ENCODE results near the gene PYY.
"Not testable (repeated sequence)": the region's sequence is repeated elsewhere in the genome, so short reads cannot be mapped to it uniquely, and the experiment has no call there.

Gene PYY

DNA sequence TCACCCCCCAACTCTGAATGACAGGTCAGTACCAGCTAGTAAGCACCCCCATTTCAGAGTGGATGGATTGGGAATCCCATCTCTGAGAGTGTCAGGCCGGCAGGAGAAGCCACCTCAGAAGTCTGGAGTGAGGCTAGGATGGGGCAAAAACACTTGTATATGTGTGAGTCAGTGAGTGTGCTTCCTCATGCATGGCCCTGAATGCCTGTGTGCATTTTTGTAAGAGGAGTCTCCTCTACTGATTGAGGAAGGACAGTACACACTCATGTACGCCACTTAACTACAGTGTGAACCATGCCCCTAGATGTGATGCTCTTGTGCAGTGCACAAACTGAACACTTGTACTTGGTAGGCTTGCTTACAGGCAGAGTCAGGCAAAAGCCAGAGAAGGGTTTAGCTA lies 28.4 kb upstream of the PYY start:
- no peak overlapping the region for H3K4me3 ChIP-seq (ENCODE audit: low read depth, low read length)
- DNase-seq (ENCODE audit: low read depth) = no peak

DNA sequence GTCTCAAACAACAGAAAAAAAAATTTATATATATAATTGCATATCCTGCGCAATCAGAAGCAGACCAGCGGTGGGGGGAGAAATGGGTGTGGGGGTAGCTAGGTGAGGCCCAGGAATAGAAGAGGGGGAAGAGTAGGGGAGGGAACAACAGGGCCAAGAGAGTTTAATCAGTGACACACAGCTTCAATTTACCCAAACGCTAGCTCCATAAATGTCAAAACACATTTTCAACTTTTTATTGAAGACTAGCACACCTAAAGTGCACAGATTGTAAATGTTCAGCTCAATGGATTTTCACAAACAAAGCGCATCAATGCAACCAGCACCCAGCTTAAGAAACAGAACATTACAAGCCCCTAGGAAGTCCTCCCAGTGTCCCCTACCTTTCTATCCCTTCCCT lies 25.9 kb upstream of the PYY start:
- no peak overlapping the region for H3K4me3 ChIP-seq (ENCODE audit: low read depth, low read length)
- DNase-seq (ENCODE audit: low read depth) = no peak

DNA sequence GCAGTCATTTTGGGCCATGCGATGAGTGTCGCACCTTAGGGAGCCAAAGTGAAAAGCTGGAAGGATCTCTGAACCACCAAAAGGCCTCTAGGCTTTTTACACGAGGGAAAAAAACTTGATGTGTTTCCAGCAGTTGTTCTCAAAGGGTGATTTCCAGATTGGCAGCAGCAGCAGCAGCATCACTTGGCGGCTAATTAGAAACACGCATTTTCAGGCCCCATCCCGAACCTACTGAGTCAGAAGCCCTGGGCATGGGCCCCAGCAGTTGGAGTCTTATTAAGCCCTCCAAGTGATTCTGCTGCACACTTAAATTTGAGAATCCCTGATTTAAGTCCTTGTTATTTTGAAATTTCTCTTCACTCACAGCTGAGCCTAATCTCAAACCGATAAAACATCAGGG lies 25.3 kb upstream of the PYY start:
- H3K4me3 ChIP-seq (ENCODE audit: low read depth, low read length) = no peak overlapping the region
- DNase-seq (ENCODE audit: low read depth) = no peak

- DNase-seq (ENCODE audit: low read depth) = no peak
- no peak overlapping the region for H3K4me3 ChIP-seq (ENCODE audit: low read depth, low read length)
These were observed 24.3 kb upstream of the PYY start for GRCh38 chr17:43978078-43978477.

- no peak overlapping the region for H3K4me3 ChIP-seq (ENCODE audit: low read depth, low read length)
- DNase-seq (ENCODE audit: low read depth) = no peak
These were observed 23.5 kb upstream of the PYY start for GRCh38 chr17:43976963-43977837.

DNA sequence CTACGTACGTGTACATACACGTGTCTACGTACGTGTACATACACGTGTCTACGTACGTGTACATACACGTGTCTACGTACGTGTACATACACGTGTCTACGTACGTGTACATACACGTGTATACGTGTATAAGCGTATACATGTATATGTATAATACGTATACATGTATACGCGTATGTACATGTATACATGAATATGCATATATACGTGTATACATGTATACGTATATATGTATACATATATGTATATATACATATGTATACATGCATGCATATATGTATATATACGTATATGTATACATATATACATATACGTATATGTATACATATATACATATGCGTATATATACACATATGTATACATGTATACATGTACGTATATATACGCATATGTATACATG lies 22.2 kb upstream of the PYY start:
- DNase-seq (ENCODE audit: low read depth) = no peak
- H3K4me3 ChIP-seq (ENCODE audit: low read depth, low read length) = no peak overlapping the region

DNA sequence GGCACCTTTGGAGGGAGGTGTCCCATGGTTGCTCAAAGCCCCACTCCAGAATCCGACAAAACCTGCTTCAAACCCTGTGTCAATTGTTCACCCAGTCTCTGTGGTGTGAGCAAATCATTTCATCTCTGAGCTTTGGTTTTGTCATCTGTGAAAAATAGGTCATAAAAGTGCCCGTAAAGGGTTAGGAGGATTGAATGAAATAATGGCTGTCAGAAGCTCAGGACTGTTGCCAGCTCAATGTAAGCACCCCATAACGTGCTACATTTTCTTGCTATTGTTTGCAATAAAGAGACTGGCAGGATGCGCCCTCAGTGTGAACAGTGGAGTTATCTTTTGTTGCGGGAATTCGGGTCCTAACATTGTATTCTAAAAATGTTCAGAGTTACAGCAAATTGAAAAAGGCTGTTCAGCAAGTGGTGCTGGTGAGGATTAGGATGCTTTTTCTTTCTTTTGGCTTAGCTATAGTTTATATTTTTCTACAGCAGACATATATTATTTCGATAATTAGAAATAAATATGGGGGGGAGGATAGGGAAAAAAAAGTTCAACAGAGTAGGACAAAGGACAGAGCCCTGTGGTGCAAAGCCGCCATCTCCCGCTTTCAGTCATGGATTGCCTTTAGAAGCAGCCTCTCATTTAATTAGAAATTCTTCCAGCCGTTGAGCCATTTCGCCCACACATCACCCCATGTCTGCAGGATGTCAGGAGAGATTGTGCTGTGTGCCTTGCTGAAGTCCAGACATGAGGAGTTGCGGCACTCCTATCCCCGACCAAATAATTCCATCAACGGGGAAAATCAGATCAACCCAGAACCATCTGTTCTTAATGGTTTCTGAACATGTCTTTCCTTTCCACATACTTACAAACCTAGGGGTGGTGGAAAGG lies 20.9 kb upstream of the PYY start:
- DNase-seq (ENCODE audit: low read depth) = no peak
- no peak overlapping the region for H3K4me3 ChIP-seq (ENCODE audit: low read depth, low read length)

DNA sequence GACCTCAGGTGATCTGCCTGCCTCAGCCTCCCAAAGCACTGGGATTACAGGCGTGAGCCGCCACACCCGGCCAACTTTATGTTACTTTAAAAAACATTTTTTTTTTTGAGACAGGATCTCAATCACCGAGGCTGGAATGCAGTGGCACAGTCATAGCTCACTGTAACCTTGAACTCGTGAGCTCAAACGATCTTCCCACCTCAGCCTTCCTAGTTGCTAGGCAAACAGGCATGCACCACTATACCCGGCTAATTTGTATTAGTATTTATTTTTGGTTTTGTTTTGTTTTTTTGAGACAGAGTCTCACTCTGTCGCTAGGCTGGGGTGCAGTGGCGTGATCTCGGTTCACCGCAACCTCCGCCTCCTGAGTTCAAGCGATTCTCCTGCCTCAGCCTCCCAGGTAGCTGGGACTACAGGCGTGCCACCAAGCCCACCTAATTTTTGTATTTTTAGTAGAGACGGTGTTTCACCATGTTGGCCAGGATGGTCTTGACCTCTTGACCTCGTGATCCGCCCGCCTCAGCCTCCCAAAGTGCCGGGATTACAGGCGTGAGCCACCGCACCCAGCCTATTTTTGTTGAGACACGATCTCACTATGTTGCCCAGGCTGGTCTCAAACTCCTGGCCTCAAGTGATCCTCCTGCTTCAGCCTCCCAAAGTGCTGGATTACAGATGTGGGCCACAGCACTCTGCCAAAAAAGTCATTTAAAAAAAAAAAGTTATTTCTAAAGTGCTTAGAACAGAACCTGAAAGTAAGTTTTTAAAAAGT lies 18.9 kb upstream of the PYY start:
- not testable (repeated sequence) for DNase-seq (ENCODE audit: low read depth); H3K4me3 ChIP-seq (ENCODE audit: low read depth, low read length)

- not testable (repeated sequence) for H3K4me3 ChIP-seq (ENCODE audit: low read depth, low read length); DNase-seq (ENCODE audit: low read depth)
These were observed 17.7 kb upstream of the PYY start for GRCh38 chr17:43971436-43971835.

- DNase-seq (ENCODE audit: low read depth) = no peak
- no peak overlapping the region for H3K4me3 ChIP-seq (ENCODE audit: low read depth, low read length)
These were observed 16.6 kb upstream of the PYY start for GRCh38 chr17:43970366-43970765.

- no peak overlapping the region for H3K4me3 ChIP-seq (ENCODE audit: low read depth, low read length)
- DNase-seq (ENCODE audit: low read depth) = no peak
These were observed 13.6 kb upstream of the PYY start for GRCh38 chr17:43967251-43967875.

DNA sequence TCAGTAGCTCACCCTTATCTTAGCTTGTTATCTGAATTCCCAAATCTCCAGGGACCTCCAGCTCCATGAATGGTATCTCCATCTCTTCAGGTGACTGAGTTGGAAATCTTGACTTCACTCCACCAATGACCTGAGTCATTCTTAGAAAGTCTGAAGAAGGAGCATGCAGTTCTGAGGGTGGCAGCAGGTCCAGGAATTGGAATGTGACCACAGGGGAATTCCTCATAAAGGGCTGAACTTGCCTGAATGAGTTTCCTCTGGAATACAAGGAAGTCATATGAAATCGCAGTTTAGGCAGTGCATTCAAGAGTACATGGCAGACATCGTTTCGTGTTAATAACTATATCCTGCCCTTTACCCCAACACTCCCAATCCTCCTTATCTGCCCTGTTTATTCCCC lies 12.5 kb upstream of the PYY start:
- no peak overlapping the region for H3K4me3 ChIP-seq (ENCODE audit: low read depth, low read length)
- DNase-seq (ENCODE audit: low read depth) = no peak

DNA sequence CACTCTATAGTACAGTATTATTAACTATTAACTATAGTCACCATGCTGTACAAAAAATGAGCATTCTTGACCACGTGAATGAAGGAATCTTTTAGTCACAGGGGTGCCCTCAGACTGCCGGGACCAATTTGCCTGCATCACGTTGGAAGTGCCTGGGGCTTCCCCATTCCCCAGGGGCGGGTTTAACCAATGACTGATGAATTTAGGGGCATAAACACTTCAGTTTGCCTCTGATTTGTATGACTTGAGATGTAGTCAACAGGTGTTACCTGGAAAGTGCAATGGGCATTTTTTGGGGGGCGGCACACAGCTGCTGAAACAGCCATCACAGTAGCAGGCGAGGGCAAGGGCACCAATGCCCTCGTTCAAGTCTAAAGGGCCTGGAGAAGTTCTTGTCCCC lies 8.7 kb upstream of the PYY start:
- H3K4me3 ChIP-seq (ENCODE audit: low read depth, low read length) = no peak overlapping the region
- no peak for DNase-seq (ENCODE audit: low read depth)

GRCh38 chr17:43961954-43962353 lies 8.2 kb upstream of the PYY start:
- H3K4me3 ChIP-seq (ENCODE audit: low read depth, low read length) = no peak overlapping the region
- DNase-seq (ENCODE audit: low read depth) = no peak

- not testable (repeated sequence) for H3K4me3 ChIP-seq (ENCODE audit: low read depth, low read length)
These were observed 7.6 kb upstream of the PYY start for GRCh38 chr17:43961292-43961691.

GRCh38 chr17:43958748-43959352 lies 5.1 kb upstream of the PYY start:
- no peak for DNase-seq (ENCODE audit: low read depth)
- no peak overlapping the region for H3K4me3 ChIP-seq (ENCODE audit: low read depth, low read length)

More at GRCh38 chr17:43961292-43961691, 7.6 kb upstream of the PYY start:
- DNase-seq (ENCODE audit: low read depth) = not testable (repeated sequence)

- no peak overlapping the region for H3K4me3 ChIP-seq (ENCODE audit: low read depth, low read length)
These were observed 2.5 kb upstream of the PYY start for GRCh38 chr17:43956222-43956621.

DNA sequence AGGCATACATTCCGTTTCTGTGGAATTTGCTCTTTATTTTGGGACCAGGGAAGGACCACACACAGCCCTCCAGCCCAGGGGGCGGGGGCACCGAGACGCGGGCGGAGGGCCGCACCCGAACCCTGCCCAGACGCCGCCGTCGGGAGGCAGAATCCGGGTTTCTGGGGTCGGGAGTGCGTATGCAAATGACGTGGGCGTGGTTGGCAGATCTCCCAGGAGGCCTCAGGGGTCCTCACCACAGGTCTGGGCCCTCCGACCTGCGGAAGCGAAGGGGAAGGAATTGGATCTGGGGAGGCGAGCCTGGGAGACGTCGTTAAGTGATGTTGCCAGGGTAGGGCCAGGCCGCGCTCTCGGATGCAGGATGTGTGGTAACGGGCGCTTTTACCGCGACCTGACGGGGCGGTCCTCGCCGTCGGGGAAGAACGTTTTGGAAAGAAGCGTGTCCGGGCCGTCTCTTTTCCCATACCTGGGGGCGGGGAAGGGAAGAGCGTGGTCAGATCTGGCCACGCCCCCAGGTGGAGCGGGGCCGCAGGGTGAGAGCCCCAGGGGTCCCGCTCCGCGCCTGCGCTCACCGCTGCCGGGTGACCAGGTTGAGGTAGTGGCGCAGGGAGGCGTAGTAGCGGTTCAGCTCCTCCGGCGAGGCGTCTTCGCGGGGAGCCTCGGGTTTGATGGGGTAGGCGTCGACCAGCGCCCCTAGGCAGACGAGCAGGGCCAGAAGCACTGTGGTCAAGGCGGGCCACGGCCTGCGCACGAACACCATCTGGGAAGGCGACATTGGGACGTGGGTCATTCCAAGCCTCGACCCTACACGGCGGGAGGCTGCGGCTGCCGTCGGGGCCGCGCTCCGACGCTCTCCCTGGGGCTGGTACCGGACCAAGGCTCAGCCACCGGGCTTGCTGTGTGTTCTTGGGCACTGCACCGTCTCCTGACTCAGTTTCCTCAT lies 745 bp downstream of the PYY start:
- H3K4me3 ChIP-seq (ENCODE audit: low read depth, low read length) = no peak overlapping the region
- DNase-seq (ENCODE audit: low read depth) = no peak

More at GRCh38 chr17:43956222-43956621, 2.5 kb upstream of the PYY start:
- DNase-seq (ENCODE audit: low read depth) = no peak
